Activated naive CD8-positive, alpha-beta T cell treated with anti-CD3 and anti-CD28 coated beads, Interleukin-2, amount 50 U/mL, for 16 hours (primary cell): ENCODE measurements around the gene PGM2.
"Not testable (repeated sequence)": the region's sequence is repeated elsewhere in the genome, so short reads cannot be mapped to it uniquely, and the experiment has no call there.

Source experiments
- DNase-seq: peaks from one replicate; pipeline ENCODE4 v3.0.0-alpha.2; 2020; ENCODE audit warnings: low read depth, low spot score

The PGM2 gene

GRCh38 chr4:37826295-37827029 lies at the start of gene PGM2:
TSS of gene PGM2 (plus strand) at chr4:37826686. CDS start at chr4:37826733, 47 bp downstream.
- peak; percentile 80 for DNase-seq

GRCh38 chr4:37779896-37780295 lies 46.6 kb upstream of the PGM2 start:
- DNase-seq = no peak

- DNase-seq = no peak
These were observed 45.9 kb upstream of the PGM2 start for GRCh38 chr4:37780444-37781130.

GRCh38 chr4:37781131-37781455 lies 45.4 kb upstream of the PGM2 start:
- DNase-seq = no peak

GRCh38 chr4:37786267-37786666 lies 40.2 kb upstream of the PGM2 start:
- DNase-seq = not testable (repeated sequence)

- DNase-seq = not testable (repeated sequence)
These were observed 38.5 kb upstream of the PGM2 start for GRCh38 chr4:37787883-37788460.

- DNase-seq = no peak
These were observed 37.7 kb upstream of the PGM2 start for GRCh38 chr4:37788819-37789218.

- no peak for DNase-seq
These were observed 34.2 kb upstream of the PGM2 start for GRCh38 chr4:37792241-37792640.

GRCh38 chr4:37793562-37793961 lies 32.9 kb upstream of the PGM2 start:
- DNase-seq = no peak

- no peak for DNase-seq
These were observed 32.4 kb upstream of the PGM2 start for GRCh38 chr4:37794056-37794455.

- no peak for DNase-seq
These were observed 30.8 kb upstream of the PGM2 start for GRCh38 chr4:37795581-37796195.

- DNase-seq = no peak
These were observed 29.1 kb upstream of the PGM2 start for GRCh38 chr4:37797374-37797773.

- DNase-seq = no peak
These were observed 28.6 kb upstream of the PGM2 start for GRCh38 chr4:37797923-37798322.

GRCh38 chr4:37798616-37799015 lies 27.9 kb upstream of the PGM2 start:
- DNase-seq = no peak

- no peak for DNase-seq
These were observed 26.4 kb upstream of the PGM2 start for GRCh38 chr4:37799941-37800554.

- DNase-seq = no peak
These were observed 24.3 kb upstream of the PGM2 start for GRCh38 chr4:37802068-37802666.

- no peak for DNase-seq
These were observed 23.0 kb upstream of the PGM2 start for GRCh38 chr4:37803348-37803973.

GRCh38 chr4:37805091-37805490 lies 21.4 kb upstream of the PGM2 start:
- no peak for DNase-seq

- no peak for DNase-seq
These were observed 13.8 kb upstream of the PGM2 start for GRCh38 chr4:37812713-37813112.

GRCh38 chr4:37815591-37815990 lies 10.9 kb upstream of the PGM2 start:
- DNase-seq = no peak

GRCh38 chr4:37816006-37816405 lies 10.5 kb upstream of the PGM2 start:
- DNase-seq = no peak
